Fibroblast of lung (primary cell): ENCODE results near the gene DCP1A.

ENCODE experiments used
- EZH2 ChIP-seq: IDR thresholded peaks from 2 replicates; pipeline ENCODE4 v1.5.1; 2012; ENCODE audit warnings: low read length, control low read depth, mild to moderate bottlenecking; ENCODE audit errors: missing control alignments
- TF ChIP-seq, protein P1 (sequence below), 2 donors: IDR thresholded peaks in 1 of 2; conservative IDR thresholded peaks in 1 of 2; 1 replicate in 1 of 2; 2 replicates in 1 of 2; pipeline ENCODE4 v1.5.1; 2011 to 2012; ENCODE audit warnings: low read length in 2 of 2, control low read depth in 1 of 2, inconsistent platforms in 1 of 2, low read depth in 1 of 2, mild to moderate bottlenecking in 1 of 2

DNA sequence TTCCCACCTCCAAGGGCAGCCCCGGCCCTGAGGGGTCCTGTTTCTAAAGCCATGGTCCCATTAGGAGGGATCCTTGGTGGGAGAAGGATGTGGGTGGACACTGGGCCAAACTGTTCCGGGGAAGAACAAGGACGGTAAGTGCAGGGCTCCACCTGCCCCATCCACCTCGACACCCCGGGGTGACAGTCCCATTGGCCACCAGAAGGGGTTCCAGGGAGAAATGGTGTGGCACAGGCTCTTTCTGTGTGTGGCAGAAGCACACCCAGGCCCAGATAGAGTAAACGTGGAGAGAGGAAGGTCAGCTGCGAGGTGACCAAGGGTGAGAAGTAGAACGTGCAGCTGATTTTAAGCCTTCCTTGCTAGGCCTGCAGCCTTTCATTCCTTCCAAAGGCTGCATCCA, 103.6 kb downstream of the DCP1A start:
- TF ChIP-seq, protein P1, sequence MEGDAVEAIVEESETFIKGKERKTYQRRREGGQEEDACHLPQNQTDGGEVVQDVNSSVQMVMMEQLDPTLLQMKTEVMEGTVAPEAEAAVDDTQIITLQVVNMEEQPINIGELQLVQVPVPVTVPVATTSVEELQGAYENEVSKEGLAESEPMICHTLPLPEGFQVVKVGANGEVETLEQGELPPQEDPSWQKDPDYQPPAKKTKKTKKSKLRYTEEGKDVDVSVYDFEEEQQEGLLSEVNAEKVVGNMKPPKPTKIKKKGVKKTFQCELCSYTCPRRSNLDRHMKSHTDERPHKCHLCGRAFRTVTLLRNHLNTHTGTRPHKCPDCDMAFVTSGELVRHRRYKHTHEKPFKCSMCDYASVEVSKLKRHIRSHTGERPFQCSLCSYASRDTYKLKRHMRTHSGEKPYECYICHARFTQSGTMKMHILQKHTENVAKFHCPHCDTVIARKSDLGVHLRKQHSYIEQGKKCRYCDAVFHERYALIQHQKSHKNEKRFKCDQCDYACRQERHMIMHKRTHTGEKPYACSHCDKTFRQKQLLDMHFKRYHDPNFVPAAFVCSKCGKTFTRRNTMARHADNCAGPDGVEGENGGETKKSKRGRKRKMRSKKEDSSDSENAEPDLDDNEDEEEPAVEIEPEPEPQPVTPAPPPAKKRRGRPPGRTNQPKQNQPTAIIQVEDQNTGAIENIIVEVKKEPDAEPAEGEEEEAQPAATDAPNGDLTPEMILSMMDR (conservative IDR thresholded peaks at IDR 0.05 in 1 of 2, IDR thresholded peaks at IDR 0.05 in 1 of 2; ENCODE audit: low read depth in 1 of 2, low read length in 2 of 2), result no peak
- TF ChIP-seq EZH2, result no peak
